A673 (cell line): Measurements from ENCODE around the gene ACMSD. TPM values are rescaled to one million over a fixed set of nuclear protein-coding genes. Genes with fewer than 3 reads are reported as not detected.

Experiments used
- BruUV-seq: library from RNA; stranded (reverse); fragments of 400-500 nt; replicated peaks from 2 replicates; lab custom pipeline; 2021; lab: Mats Ljungman, UMichigan
- CTCF ChIA-PET: fragments of 300-600 bp; sonication (Branson Sonifier 250); formaldehyde crosslinking; loops from one replicate; lab custom pipeline; 2022; ENCODE audit warnings: antibody characterized with exemption; lab: Charles Lee
- POLR2A ChIA-PET: fragments of 300-600 bp; sonication (Branson Sonifier 250); formaldehyde crosslinking; loops from one replicate; lab custom pipeline; 2022; ENCODE audit warnings: antibody characterized with exemption; ENCODE audit not compliant: low non-redundant PET; lab: Charles Lee
- DNase-seq: peaks from one replicate; pipeline ENCODE4 v3.0.0-alpha.2; 2015; ENCODE audit warnings: low spot score
- H3K27ac ChIP-seq: fragments of 200-600 bp; sonication (generic); 2 replicates; pipeline ENCODE4 v1.5.1; 2016; ENCODE audit warnings: mixed run types, low read depth, mild to moderate bottlenecking, mixed read lengths, antibody characterized with exemption, low read length; ENCODE audit not compliant: poor library complexity, severe bottlenecking
- H3K27me3 ChIP-seq: fragments of 200-600 bp; sonication (generic); replicated peaks from 2 replicates; pipeline ENCODE4 v1.6.1; 2017; ENCODE audit warnings: mixed run types, low read depth, mild to moderate bottlenecking, mixed read lengths, antibody characterized with exemption, low read length; ENCODE audit not compliant: insufficient read depth, poor library complexity
- H3K36me3 ChIP-seq: fragments of 200-600 bp; sonication (generic); 2 replicates; pipeline ENCODE4 v1.6.1; 2016; ENCODE audit warnings: mixed run types, mild to moderate bottlenecking, mixed read lengths, antibody characterized with exemption, low read length; ENCODE audit not compliant: insufficient read depth, poor library complexity, severe bottlenecking
- H3K4me1 ChIP-seq: fragments of 200-600 bp; sonication (generic); 2 replicates; pipeline ENCODE4 v1.6.1; 2017; ENCODE audit warnings: mixed run types, mild to moderate bottlenecking, mixed read lengths, antibody characterized with exemption, low read length; ENCODE audit not compliant: insufficient read depth, poor library complexity, severe bottlenecking
- H3K4me3 ChIP-seq: fragments of 200-600 bp; sonication (generic); 2 replicates; pipeline ENCODE4 v1.5.1; 2016; ENCODE audit warnings: low read depth, mixed run types, mild to moderate bottlenecking, mixed read lengths, low read length; ENCODE audit not compliant: poor library complexity, severe bottlenecking
- H3K9me3 ChIP-seq: fragments of 200-600 bp; sonication (generic); 2 replicates; pipeline ENCODE4 v1.6.1; 2016; ENCODE audit warnings: mixed run types, low read depth, mild to moderate bottlenecking, mixed read lengths, antibody characterized with exemption, low read length; ENCODE audit not compliant: poor library complexity, severe bottlenecking
- EZH2 ChIP-seq: fragments of 200-600 bp; sonication (generic); IDR thresholded peaks from 2 replicates; pipeline ENCODE4 v1.6.1; 2017; ENCODE audit warnings: borderline replicate concordance, low read depth, mild to moderate bottlenecking, mixed read lengths, antibody characterized with exemption, low read length; ENCODE audit not compliant: poor library complexity, severe bottlenecking
- intact Hi-C: fragments of 100-400 bp; cut with micrococcal nuclease; formaldehyde crosslinking; loops from one replicate; pipeline ENCODE4 v1.10.0; 2022; ENCODE audit not compliant: unreplicated experiment
- total RNA-seq: library from RNA; stranded (reverse); gene quantifications from 2 replicates; pipeline ENCODE4 v1.2.3, GENCODE V29; 2021
- TF ChIP-seq, protein P1 (sequence below): fragments of 300-800, 200-600 bp; sonication (generic); conservative IDR thresholded peaks from 2 replicates; pipeline ENCODE4 v1.5.1; 2017; ENCODE audit warnings: low read depth, mild to moderate bottlenecking, antibody characterized with exemption, low read length, moderate library complexity, mixed read lengths

ACMSD gene
- total RNA-seq, 1 experiment from 2014 or later: not detected

DNA sequence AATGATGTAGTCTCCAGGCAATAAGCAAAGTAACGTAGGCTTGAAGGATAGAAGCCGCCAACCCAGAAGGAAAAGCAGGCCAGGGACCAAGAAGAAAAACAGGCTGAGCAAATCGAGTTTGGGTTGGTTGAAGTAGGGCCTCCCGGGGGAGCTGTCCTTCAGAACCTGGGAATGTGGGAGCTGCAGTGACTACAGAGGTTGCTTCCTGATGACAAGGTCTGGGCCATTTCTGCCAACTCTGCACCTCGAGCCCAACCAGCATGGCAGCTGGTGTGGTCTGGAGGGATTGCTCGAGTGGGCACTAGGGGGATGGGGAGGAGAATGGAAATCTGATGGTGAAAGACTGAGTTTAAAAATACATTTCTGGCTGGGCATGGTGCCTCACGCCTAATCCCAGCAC lies 14.1 kb downstream of the ACMSD start:
- ChIA-PET POLR2A (no interaction called here), CTCF (no interaction called here)
- Histone ChIP-seq H3K4me1 (no peaks in the 10 kb centered on the region), H3K4me3 (no peak overlapping the region), H3K27ac (no peak overlapping the region), H3K36me3 (no peaks in the 10 kb centered on the region), H3K9me3 (no peaks in the 10 kb centered on the region), H3K27me3 (no peaks in the 10 kb centered on the region)
- peak; percentile 7 for DNase-seq
- intact Hi-C loops: no loop called here
- no peak for TF ChIP-seq EZH2
- TF ChIP-seq, protein P1, sequence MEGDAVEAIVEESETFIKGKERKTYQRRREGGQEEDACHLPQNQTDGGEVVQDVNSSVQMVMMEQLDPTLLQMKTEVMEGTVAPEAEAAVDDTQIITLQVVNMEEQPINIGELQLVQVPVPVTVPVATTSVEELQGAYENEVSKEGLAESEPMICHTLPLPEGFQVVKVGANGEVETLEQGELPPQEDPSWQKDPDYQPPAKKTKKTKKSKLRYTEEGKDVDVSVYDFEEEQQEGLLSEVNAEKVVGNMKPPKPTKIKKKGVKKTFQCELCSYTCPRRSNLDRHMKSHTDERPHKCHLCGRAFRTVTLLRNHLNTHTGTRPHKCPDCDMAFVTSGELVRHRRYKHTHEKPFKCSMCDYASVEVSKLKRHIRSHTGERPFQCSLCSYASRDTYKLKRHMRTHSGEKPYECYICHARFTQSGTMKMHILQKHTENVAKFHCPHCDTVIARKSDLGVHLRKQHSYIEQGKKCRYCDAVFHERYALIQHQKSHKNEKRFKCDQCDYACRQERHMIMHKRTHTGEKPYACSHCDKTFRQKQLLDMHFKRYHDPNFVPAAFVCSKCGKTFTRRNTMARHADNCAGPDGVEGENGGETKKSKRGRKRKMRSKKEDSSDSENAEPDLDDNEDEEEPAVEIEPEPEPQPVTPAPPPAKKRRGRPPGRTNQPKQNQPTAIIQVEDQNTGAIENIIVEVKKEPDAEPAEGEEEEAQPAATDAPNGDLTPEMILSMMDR: no peak
- BruUV-seq: no TSS peak

DNA sequence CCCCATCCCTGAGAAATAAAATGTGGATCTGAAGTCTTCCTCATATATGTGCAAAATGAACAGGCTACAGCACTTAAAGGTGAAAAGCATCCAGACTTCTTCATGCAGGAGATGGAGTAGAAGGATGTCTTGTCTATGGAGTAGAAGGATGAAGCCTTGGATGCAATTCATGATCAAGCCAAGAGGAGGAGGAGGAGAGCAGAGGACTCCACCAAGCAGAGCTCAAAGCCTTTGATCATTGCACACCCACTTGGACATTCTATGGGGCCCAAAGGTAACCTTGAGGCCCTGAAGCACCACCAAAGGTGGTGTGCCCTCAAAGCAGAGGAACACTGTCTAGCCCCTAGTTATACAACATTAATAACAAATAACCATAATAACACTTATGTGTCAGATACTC lies 17.3 kb downstream of the ACMSD start:
- DNase-seq: no peak
- H3K4me3 ChIP-seq: no peak overlapping the region
- TF ChIP-seq, protein P1: no peak
- no peak for TF ChIP-seq EZH2
- H3K27ac ChIP-seq: no peak overlapping the region
- no peaks in the 10 kb centered on the region for H3K4me1 ChIP-seq
- no peaks in the 10 kb centered on the region for H3K9me3 ChIP-seq
- ChIA-PET POLR2A (no interaction called here), CTCF (no interaction called here)
- BruUV-seq: no TSS peak
- intact Hi-C loops: no loop called here
- H3K27me3 ChIP-seq: no peaks in the 10 kb centered on the region
- H3K36me3 ChIP-seq: no peaks in the 10 kb centered on the region

DNA sequence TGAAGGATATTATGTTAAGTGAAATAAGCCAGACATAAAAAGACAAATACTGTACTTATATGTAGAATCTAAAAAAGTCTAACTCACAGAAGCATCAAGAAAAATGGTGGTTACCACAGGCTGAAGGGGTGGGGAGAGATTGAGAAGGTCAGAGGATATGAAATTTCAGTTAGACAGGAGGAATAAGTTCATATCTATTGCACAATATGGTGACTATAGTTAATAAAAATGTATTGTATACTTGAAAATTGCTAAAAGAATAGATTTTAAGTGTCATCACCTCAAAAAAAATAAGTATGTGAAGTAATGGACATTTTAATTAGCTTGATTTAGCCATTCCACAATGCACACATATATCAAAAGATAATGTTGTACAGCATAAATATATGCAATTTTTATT lies 19.8 kb downstream of the ACMSD start:
- Histone ChIP-seq H3K4me3 (no peak overlapping the region), H3K4me1 (no peaks in the 10 kb centered on the region), H3K9me3 (no peaks in the 10 kb centered on the region), H3K27me3 (no peaks in the 10 kb centered on the region), H3K27ac (no peak overlapping the region), H3K36me3 (no peaks in the 10 kb centered on the region)
- DNase-seq: no peak
- ChIA-PET CTCF (no interaction called here), POLR2A (no interaction called here)
- TF ChIP-seq EZH2: no peak
- TF ChIP-seq, protein P1: no peak
- BruUV-seq: no TSS peak
- intact Hi-C loops: no loop called here
